ENCODE data around the gene TEP1. TPM values are rescaled to one million over a fixed set of nuclear protein-coding genes. Genes with fewer than 3 reads are reported as not detected.
A peak's percentile ranks its signal among the peaks of the same experiment; 100 is the strongest.

Gene TEP1
- total RNA-seq, 1 experiment from 2014 or later, result 18.8 TPM

DNA sequence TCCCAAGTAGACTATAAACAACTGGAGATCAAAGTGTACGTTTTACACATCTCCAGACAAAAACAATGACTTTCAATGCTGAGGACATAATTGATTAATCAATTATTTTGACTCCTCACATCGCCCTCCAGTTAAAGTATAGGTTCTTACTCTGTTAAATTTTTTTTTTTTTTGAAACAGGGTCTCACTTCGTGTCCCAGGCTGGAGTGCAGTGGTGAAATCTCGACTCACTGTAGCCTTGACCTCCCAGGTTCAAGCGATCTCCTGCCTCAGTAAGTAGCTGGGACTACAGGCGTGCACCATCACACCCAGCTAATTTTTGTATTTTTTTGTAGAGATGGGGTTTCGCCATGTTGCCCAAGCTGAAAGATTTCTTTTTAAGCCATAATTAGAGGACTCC is 79.3 kb downstream of the TEP1 start:
- no peaks in the 10 kb centered on the region for H3K27me3 Mint-ChIP-seq (ENCODE audit: insufficient read depth, unreplicated experiment)
- Histone ChIP-seq H3K36me3 (ENCODE audit: control insufficient read depth, insufficient read depth, low read length) (no peaks in the 10 kb centered on the region), H3K9me3 (no peaks in the 10 kb centered on the region), H3K27me3 (replicated peaks; ENCODE audit: control insufficient read depth, insufficient read depth, low read length) (no peaks in the 10 kb centered on the region), H3K4me1 (peaks cover 10% of the 10 kb centered on the region; the same call in 1 of the 2 replicates), H3K4me3 (ENCODE audit: low read depth, low read length) (no peak overlapping the region)
- TF ChIP-seq, protein P1, sequence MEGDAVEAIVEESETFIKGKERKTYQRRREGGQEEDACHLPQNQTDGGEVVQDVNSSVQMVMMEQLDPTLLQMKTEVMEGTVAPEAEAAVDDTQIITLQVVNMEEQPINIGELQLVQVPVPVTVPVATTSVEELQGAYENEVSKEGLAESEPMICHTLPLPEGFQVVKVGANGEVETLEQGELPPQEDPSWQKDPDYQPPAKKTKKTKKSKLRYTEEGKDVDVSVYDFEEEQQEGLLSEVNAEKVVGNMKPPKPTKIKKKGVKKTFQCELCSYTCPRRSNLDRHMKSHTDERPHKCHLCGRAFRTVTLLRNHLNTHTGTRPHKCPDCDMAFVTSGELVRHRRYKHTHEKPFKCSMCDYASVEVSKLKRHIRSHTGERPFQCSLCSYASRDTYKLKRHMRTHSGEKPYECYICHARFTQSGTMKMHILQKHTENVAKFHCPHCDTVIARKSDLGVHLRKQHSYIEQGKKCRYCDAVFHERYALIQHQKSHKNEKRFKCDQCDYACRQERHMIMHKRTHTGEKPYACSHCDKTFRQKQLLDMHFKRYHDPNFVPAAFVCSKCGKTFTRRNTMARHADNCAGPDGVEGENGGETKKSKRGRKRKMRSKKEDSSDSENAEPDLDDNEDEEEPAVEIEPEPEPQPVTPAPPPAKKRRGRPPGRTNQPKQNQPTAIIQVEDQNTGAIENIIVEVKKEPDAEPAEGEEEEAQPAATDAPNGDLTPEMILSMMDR (IDR thresholded peaks at IDR 0.05; ENCODE audit: insufficient read depth in 1 of 2, low read depth in 1 of 2, low read length in 1 of 2, severe bottlenecking in 1 of 2, unreplicated experiment in 1 of 2), result no peak
- no peak for DNase-seq
- H3K27ac Mint-ChIP-seq (ENCODE audit: unreplicated experiment), result no peak overlapping the region
- H3K4me3 Mint-ChIP-seq (ENCODE audit: unreplicated experiment), result no peak overlapping the region
- BruUV-seq (replicated peaks), result no TSS peak
- intact Hi-C loops (cut with micrococcal nuclease; ENCODE audit: unreplicated experiment), result no loop called here
- POLR2A ChIA-PET, result interaction anchor here (3.0 kb wide), 1 partner anchor 9 kb away, joined by 52 read pairs; the partner anchor contains the start of gene PARP2
- CTCF ChIA-PET, result interaction anchor here (0.8 kb wide), 1 partner anchor 9 kb away, joined by 3 read pairs; the partner anchor contains the start of gene PARP2
- H3K4me1 Mint-ChIP-seq (ENCODE audit: low read depth, unreplicated experiment), result peaks cover 17% of the 10 kb centered on the region
- H3K36me3 Mint-ChIP-seq (ENCODE audit: insufficient read depth, unreplicated experiment), result peaks cover 22% of the 10 kb centered on the region
- no peaks in the 10 kb centered on the region for H3K9me3 Mint-ChIP-seq (ENCODE audit: unreplicated experiment)

DNA sequence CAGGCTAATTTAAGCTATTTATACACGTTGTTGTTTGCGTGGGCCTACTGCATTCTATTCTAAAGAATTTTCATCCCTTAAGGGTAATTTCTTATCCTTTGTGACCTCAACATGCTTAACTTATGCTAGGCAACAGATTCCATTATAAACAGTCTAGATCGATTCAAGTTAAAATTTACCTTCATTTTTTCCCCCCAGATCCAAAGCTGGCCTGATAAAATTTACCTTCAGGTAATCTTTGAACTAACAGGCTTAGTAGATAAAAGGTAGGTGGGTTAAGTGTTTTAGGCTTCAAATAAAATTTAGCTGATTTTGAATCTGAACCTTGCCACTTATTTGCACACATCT is 79.8 kb downstream of the TEP1 start:
- Mint-ChIP-seq H3K36me3 (ENCODE audit: insufficient read depth, unreplicated experiment) (peaks cover 26% of the 10 kb centered on the region), H3K27ac (ENCODE audit: unreplicated experiment) (peak overlapping the region; percentile 96), H3K9me3 (ENCODE audit: unreplicated experiment) (no peaks in the 10 kb centered on the region), H3K27me3 (ENCODE audit: insufficient read depth, unreplicated experiment) (no peaks in the 10 kb centered on the region), H3K4me1 (ENCODE audit: low read depth, unreplicated experiment) (peaks cover 22% of the 10 kb centered on the region), H3K4me3 (ENCODE audit: unreplicated experiment) (peak overlapping the region; percentile 96)
- intact Hi-C loops (cut with micrococcal nuclease; ENCODE audit: unreplicated experiment), result loop anchor here (1.0 to 2.0 kb wide), 2 partner anchors 10 to 121 kb away; partner anchors contain the start of genes APEX1, OSGEP and PARP2
- Histone ChIP-seq H3K36me3 (ENCODE audit: control insufficient read depth, insufficient read depth, low read length) (no peaks in the 10 kb centered on the region), H3K27me3 (replicated peaks; ENCODE audit: control insufficient read depth, insufficient read depth, low read length) (no peaks in the 10 kb centered on the region), H3K4me3 (ENCODE audit: low read depth, low read length) (no peak overlapping the region; the same call in 1 of the 2 replicates), H3K9me3 (no peaks in the 10 kb centered on the region), H3K4me1 (peaks cover 10% of the 10 kb centered on the region; the same call in 1 of the 2 replicates)
- ChIA-PET POLR2A (interaction anchor here (3.0 kb wide), 1 partner anchor 9 kb away, joined by 52 read pairs; the partner anchor contains the start of gene PARP2), CTCF (interaction anchor here (0.8 kb wide), 1 partner anchor 10 kb away, joined by 3 read pairs; the partner anchor contains the start of gene PARP2)
- DNase-seq, result no peak
- TF ChIP-seq, protein P1 (IDR thresholded peaks at IDR 0.05; ENCODE audit: insufficient read depth in 1 of 2, low read depth in 1 of 2, low read length in 1 of 2, severe bottlenecking in 1 of 2, unreplicated experiment in 1 of 2), result no peak
- BruUV-seq (replicated peaks), result no TSS peak

DNA sequence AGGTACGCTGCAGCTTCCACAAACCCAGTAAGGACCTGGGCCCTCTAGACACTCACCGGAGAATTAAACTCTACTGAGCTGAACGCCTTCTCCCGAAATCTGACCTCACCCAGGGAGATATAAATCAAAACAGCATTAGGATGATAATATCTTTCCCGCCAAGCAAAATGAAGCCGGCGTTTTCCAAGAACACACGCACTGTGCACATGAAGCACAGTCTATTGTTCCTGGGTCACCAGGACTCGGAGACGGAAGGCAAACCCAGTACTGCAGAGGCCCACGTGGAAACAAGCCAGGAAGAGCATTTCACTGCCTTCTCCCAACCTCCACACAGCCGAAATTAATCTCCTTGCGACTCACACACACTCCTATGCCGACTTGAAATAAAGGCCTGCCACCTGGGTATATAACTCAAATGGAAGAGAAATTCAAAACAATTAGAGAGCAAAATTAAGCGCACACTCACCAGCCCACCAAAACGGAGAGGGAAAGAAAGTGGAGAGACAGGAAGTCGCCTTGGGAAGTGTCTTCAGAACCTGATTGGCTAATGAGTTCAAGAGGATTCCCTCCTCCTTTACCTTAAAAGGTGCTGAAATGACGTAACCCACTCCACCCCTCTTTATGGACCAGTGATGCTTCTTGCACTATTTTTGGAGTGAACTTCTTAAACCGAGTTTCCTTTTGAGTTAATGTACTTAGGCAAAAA is 80.4 kb downstream of the TEP1 start, which contains the start of gene CCNB1IP1:
TSS of gene CCNB1IP1 (minus strand) at position 492 of the 706 bp plus-strand sequence. CDS start 16,756 bp downstream, outside the sequence.
- Mint-ChIP-seq H3K4me1 (ENCODE audit: low read depth, unreplicated experiment) (peaks cover 22% of the 10 kb centered on the region), H3K27me3 (ENCODE audit: insufficient read depth, unreplicated experiment) (no peaks in the 10 kb centered on the region), H3K4me3 (ENCODE audit: unreplicated experiment) (peak within 1 kb of the TSS; percentile 96), H3K36me3 (ENCODE audit: insufficient read depth, unreplicated experiment) (peaks cover 31% of the 10 kb centered on the region), H3K27ac (ENCODE audit: unreplicated experiment) (peak within 1 kb of the TSS; percentile 96), H3K9me3 (ENCODE audit: unreplicated experiment) (no peaks in the 10 kb centered on the region)
- no peaks in the 10 kb centered on the region for H3K9me3 ChIP-seq
- CTCF ChIA-PET, result interaction anchor here (0.8 to 1.1 kb wide), 2 partner anchors 10 kb away, joined by 3 to 6 read pairs; partner anchors contain the start of gene PARP2
- POLR2A ChIA-PET, result interaction anchor here (0.6 to 3.0 kb wide), 3 partner anchors 10 to 137 kb away, joined by 3 to 52 read pairs (median 12); partner anchors contain the start of genes PARP2 and PIP4P1
- DNase-seq, result peak; percentile 69 to 76
- TF ChIP-seq, protein P1 (IDR thresholded peaks at IDR 0.05; ENCODE audit: insufficient read depth in 1 of 2, low read depth in 1 of 2, low read length in 1 of 2, severe bottlenecking in 1 of 2, unreplicated experiment in 1 of 2), result no peak
- intact Hi-C loops (cut with micrococcal nuclease; ENCODE audit: unreplicated experiment), result loop anchor here (1.0 to 2.0 kb wide), 2 partner anchors 10 to 122 kb away; partner anchors contain the start of genes APEX1, OSGEP and PARP2
- BruUV-seq (replicated peaks), result TSS peak; percentile 85
- H3K36me3 ChIP-seq (ENCODE audit: control insufficient read depth, insufficient read depth, low read length), result no peaks in the 10 kb centered on the region
- peak within 1 kb of the TSS; percentile 60 for H3K4me3 ChIP-seq (ENCODE audit: low read depth, low read length)
- peaks cover 10% of the 10 kb centered on the region; the same call in 1 of the 2 replicates for H3K4me1 ChIP-seq
- H3K27me3 ChIP-seq (replicated peaks; ENCODE audit: control insufficient read depth, insufficient read depth, low read length), result no peaks in the 10 kb centered on the region
